ENCODE measurements around the gene CIP2A. TPM values are rescaled to one million over a fixed set of nuclear protein-coding genes. Genes with fewer than 3 reads are reported as not detected.

CIP2A gene
- total and polyA plus RNA-seq, 9 donors = 1.7 to 6.3 (median 4.3) TPM

- WGBS, 3 donors = 88 to 91% (median 90%) methylated on average over 2 of the region's 2 CpGs
- TF ChIP-seq POLR2A (IDR thresholded peaks at IDR 0.05) (no peak), EP300 (IDR thresholded peaks at IDR 0.05) (no peak), CTCF (IDR thresholded peaks at IDR 0.05) (no peak)
- H3K27ac ChIP-seq = no peak overlapping the region
- intact Hi-C loops (cut with DNase I) = no loop called here
- no peaks in the 10 kb centered on the region for H3K4me1 ChIP-seq (ENCODE audit: insufficient read depth)
- DNase-seq = no peak
- H3K9me3 ChIP-seq = no peaks in the 10 kb centered on the region
- H3K4me3 ChIP-seq = no peak overlapping the region
- H3K36me3 ChIP-seq = no peaks in the 10 kb centered on the region
- H3K27me3 ChIP-seq = no peaks in the 10 kb centered on the region
Measured at GRCh38 chr3:108525971-108526370, 63.3 kb downstream of the CIP2A start.

GRCh38 chr3:108525256-108525655, 64.0 kb downstream of the CIP2A start:
- DNase-seq = no peak
- Histone ChIP-seq H3K27ac (no peak overlapping the region), H3K27me3 (no peaks in the 10 kb centered on the region), H3K4me3 (no peak overlapping the region), H3K4me1 (ENCODE audit: insufficient read depth) (no peaks in the 10 kb centered on the region), H3K9me3 (no peaks in the 10 kb centered on the region), H3K36me3 (no peaks in the 10 kb centered on the region)
- intact Hi-C loops (cut with DNase I) = no loop called here
- TF ChIP-seq POLR2A (IDR thresholded peaks at IDR 0.05) (no peak), EP300 (IDR thresholded peaks at IDR 0.05) (no peak)
- 75 to 82% (median 79%) methylated on average over 2 of the region's 2 CpGs for WGBS, 3 donors

GRCh38 chr3:108524537-108524936, 64.7 kb downstream of the CIP2A start:
- WGBS, 3 donors = 15 to 29% (median 18%) methylated on average over 2 of the region's 2 CpGs
- Histone ChIP-seq H3K4me1 (ENCODE audit: insufficient read depth) (no peaks in the 10 kb centered on the region), H3K4me3 (no peak overlapping the region), H3K27me3 (no peaks in the 10 kb centered on the region), H3K27ac (no peak overlapping the region), H3K9me3 (no peaks in the 10 kb centered on the region), H3K36me3 (no peaks in the 10 kb centered on the region)
- no peak for DNase-seq
- TF ChIP-seq CTCF (IDR thresholded peaks at IDR 0.05) (no peak), EP300 (IDR thresholded peaks at IDR 0.05) (no peak), POLR2A (IDR thresholded peaks at IDR 0.05) (no peak)
- intact Hi-C loops (cut with DNase I) = no loop called here

- no peak for DNase-seq
- whole genome bisulfite sequencing, 3 donors = 74 to 80% (median 75%) methylated on average over 1 of the region's 1 CpG
Measured at GRCh38 chr3:108518895-108519294, 70.3 kb downstream of the CIP2A start.

GRCh38 chr3:108516881-108517280, 72.4 kb downstream of the CIP2A start:
- no peak overlapping the region for H3K27ac ChIP-seq
- DNase-seq = no peak
- H3K27me3 ChIP-seq = no peaks in the 10 kb centered on the region
- no peaks in the 10 kb centered on the region for H3K9me3 ChIP-seq
- no peaks in the 10 kb centered on the region for H3K36me3 ChIP-seq
- no peaks in the 10 kb centered on the region for H3K4me1 ChIP-seq (ENCODE audit: insufficient read depth)
- H3K4me3 ChIP-seq = no peak overlapping the region
- WGBS, 3 donors = 87 to 92% (median 90%) methylated on average over 2 of the region's 2 CpGs
- TF ChIP-seq EP300 (IDR thresholded peaks at IDR 0.05) = no peak
- TF ChIP-seq POLR2A (IDR thresholded peaks at IDR 0.05) = no peak
- no peak for TF ChIP-seq CTCF (IDR thresholded peaks at IDR 0.05)
- intact Hi-C loops (cut with DNase I) = no loop called here

More at GRCh38 chr3:108518895-108519294, 70.3 kb downstream of the CIP2A start:
- Histone ChIP-seq H3K9me3 (no peaks in the 10 kb centered on the region), H3K27me3 (no peaks in the 10 kb centered on the region), H3K4me3 (no peak overlapping the region), H3K4me1 (ENCODE audit: insufficient read depth) (no peaks in the 10 kb centered on the region), H3K27ac (no peak overlapping the region), H3K36me3 (no peaks in the 10 kb centered on the region)
- intact Hi-C loops (cut with DNase I) = no loop called here
- no peak for TF ChIP-seq POLR2A (IDR thresholded peaks at IDR 0.05)
- no peak for TF ChIP-seq CTCF (IDR thresholded peaks at IDR 0.05)
- no peak for TF ChIP-seq EP300 (IDR thresholded peaks at IDR 0.05)
